ENCODE measurements around the gene RAB28. TPM values are rescaled to one million over a fixed set of nuclear protein-coding genes. Genes with fewer than 3 reads are reported as not detected.

RAB28 gene
- total RNA-seq, 6 donors from 2014 or later = 7.3 to 19.5 (median 16.6) TPM

DNA sequence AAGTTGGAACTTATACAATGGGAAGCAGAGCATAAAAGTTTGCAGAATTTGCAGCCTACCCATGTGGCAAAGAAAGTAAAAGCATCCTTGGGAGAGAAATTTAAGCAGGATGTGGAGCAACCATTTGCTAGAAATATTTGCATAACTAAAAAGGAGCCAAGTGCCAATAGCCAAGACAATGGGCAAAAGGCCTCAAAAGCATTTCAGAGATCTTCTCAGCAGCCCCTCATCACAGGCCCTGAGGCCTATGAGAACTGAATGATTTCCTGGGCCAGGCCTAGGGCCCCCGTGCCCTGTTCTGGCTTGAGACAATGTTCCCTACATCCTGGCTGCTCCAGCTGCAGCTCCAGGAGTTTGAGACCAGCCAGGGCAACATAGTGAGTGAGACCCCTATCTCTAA, 25.3 kb upstream of the RAB28 start:
- no peak for TF ChIP-seq EP300 (IDR thresholded peaks at IDR 0.05)
- TF ChIP-seq POLR2A (IDR thresholded peaks at IDR 0.05) = no peak
- TF ChIP-seq, protein P1, sequence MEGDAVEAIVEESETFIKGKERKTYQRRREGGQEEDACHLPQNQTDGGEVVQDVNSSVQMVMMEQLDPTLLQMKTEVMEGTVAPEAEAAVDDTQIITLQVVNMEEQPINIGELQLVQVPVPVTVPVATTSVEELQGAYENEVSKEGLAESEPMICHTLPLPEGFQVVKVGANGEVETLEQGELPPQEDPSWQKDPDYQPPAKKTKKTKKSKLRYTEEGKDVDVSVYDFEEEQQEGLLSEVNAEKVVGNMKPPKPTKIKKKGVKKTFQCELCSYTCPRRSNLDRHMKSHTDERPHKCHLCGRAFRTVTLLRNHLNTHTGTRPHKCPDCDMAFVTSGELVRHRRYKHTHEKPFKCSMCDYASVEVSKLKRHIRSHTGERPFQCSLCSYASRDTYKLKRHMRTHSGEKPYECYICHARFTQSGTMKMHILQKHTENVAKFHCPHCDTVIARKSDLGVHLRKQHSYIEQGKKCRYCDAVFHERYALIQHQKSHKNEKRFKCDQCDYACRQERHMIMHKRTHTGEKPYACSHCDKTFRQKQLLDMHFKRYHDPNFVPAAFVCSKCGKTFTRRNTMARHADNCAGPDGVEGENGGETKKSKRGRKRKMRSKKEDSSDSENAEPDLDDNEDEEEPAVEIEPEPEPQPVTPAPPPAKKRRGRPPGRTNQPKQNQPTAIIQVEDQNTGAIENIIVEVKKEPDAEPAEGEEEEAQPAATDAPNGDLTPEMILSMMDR (IDR thresholded peaks at IDR 0.05) = no peak
- no peak for TF ChIP-seq POLR2AphosphoS5 (IDR thresholded peaks at IDR 0.05)
- Histone ChIP-seq H3K36me3 (no peaks in the 10 kb centered on the region), H3K4me3 (no peak overlapping the region), H3K27ac (no peak overlapping the region), H3K27me3 (no peaks in the 10 kb centered on the region), H3K9me3 (no peaks in the 10 kb centered on the region), H3K4me1 (no peaks in the 10 kb centered on the region)
- ATAC-seq (ENCODE audit: low FRiP score in 2 of 2) = no peak
- no peak for DNase-seq
- 44 to 92% methylated on average over 1 of the region's 1 CpG for WGBS, 2 donors

DNA sequence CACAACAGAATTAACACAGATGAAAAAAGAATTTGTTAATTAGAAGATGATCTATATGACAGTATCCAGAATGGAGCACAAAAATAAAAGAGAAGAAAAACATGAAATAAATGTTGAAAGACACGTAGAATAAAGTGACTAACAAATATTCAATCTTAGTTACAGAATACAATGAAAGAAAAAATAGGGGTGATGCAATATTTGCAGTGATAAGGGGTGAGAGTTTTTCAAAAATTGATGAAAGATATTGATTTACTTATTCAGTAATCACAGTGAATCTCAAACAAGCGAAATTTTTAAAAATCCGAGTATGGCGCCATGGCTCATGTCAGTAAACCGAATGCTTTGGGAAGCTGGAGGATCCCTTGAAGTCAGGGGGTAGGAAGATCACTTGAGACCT, 20.2 kb upstream of the RAB28 start:
- DNase-seq (no peak), ATAC-seq (ENCODE audit: low FRiP score in 2 of 2) (no peak)
- Histone ChIP-seq H3K4me1 (no peaks in the 10 kb centered on the region), H3K27me3 (no peaks in the 10 kb centered on the region), H3K9me3 (no peaks in the 10 kb centered on the region), H3K27ac (no peak overlapping the region), H3K36me3 (no peaks in the 10 kb centered on the region), H3K4me3 (no peak overlapping the region)
- WGBS, 2 donors = 94 to 98% methylated on average over 5 of the region's 5 CpGs
- TF ChIP-seq EP300 (IDR thresholded peaks at IDR 0.05) (no peak), POLR2A (IDR thresholded peaks at IDR 0.05) (no peak), POLR2AphosphoS5 (IDR thresholded peaks at IDR 0.05) (no peak)
- TF ChIP-seq, protein P1 (IDR thresholded peaks at IDR 0.05) = no peak

DNA sequence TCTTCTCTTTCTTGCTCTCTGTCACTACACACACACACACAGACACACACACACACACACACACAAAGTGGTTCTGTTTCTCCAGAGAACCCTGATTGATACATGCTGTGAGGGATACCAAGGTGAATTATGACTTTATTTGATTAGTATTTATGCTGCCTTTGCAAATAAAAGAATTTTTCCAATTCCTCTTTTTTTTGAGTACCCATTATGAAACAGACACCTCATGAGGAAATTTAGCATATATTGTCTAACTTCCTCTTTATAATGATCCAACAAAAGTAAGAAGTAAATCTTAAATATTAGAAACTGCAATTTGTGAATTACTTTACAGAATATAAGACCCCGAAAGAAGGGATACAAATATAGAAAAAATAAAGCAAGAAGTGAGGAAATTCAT, 14.3 kb upstream of the RAB28 start:
- Histone ChIP-seq H3K9me3 (no peaks in the 10 kb centered on the region), H3K4me1 (no peaks in the 10 kb centered on the region), H3K4me3 (no peak overlapping the region), H3K27me3 (no peaks in the 10 kb centered on the region), H3K27ac (no peak overlapping the region), H3K36me3 (no peaks in the 10 kb centered on the region)
- no peak for TF ChIP-seq POLR2A (IDR thresholded peaks at IDR 0.05)
- TF ChIP-seq, protein P1 (IDR thresholded peaks at IDR 0.05) = no peak
- TF ChIP-seq POLR2AphosphoS5 (IDR thresholded peaks at IDR 0.05) = no peak
- TF ChIP-seq EP300 (IDR thresholded peaks at IDR 0.05) = no peak
- DNase-seq (no peak), ATAC-seq (ENCODE audit: low FRiP score in 2 of 2) (no peak)
- WGBS, 2 donors = 88 to 89% methylated on average over 1 of the region's 1 CpG

DNA sequence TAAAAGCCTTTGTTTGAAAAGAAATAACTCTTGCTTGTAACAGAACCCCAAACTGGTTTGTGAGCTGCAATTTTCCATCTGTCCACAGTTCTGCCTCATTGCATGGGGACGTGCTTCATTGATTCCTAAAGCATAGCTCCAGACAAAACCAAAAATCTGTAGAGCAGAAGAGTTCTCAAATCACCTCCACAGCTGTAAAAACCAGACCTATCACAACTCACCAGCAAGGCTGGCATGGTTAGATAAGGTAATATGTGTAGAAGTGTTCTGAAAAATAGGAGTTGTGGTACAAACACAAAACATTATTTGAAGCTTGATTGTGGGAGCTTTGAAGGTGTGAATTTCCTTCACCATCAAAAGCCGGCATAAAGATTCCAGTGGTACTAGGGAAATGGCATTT, 12.5 kb upstream of the RAB28 start:
- ATAC-seq (ENCODE audit: low FRiP score in 2 of 2) = no peak
- H3K36me3 ChIP-seq = no peaks in the 10 kb centered on the region
- H3K27me3 ChIP-seq = no peaks in the 10 kb centered on the region
- TF ChIP-seq, protein P1 (IDR thresholded peaks at IDR 0.05) = no peak
- TF ChIP-seq EP300 (IDR thresholded peaks at IDR 0.05) (no peak), POLR2AphosphoS5 (IDR thresholded peaks at IDR 0.05) (no peak), POLR2A (IDR thresholded peaks at IDR 0.05) (no peak)
- no peak overlapping the region for H3K4me3 ChIP-seq
- WGBS, 2 donors = 67 to 71% methylated on average over 2 of the region's 2 CpGs
- no peaks in the 10 kb centered on the region for H3K9me3 ChIP-seq
- DNase-seq = no peak
- H3K27ac ChIP-seq = no peak overlapping the region
- H3K4me1 ChIP-seq = no peaks in the 10 kb centered on the region

DNA sequence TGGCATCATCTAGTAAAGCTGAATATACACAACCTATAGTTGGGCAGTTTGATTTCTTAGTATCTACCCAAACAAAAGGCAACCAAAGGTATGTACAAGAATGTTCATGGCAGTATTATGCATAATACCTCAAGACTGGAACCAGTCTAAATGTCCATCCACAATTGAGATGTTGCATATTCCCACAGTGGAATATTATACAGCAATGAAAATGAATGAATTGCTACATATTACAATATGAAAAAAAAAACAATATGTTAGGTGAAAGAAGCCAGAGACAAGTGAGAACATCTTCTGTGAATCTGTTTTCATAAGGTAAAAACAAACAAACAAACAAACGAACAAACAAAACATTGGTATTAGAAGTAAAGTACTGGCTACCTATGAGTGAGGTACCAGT, 11.6 kb upstream of the RAB28 start:
- no peaks in the 10 kb centered on the region for H3K9me3 ChIP-seq

More for the DNA sequence above, 11.6 kb upstream of the RAB28 start:
- DNase-seq (no peak), ATAC-seq (ENCODE audit: low FRiP score in 2 of 2) (no peak)
- H3K4me1 ChIP-seq = no peaks in the 10 kb centered on the region
- H3K27me3 ChIP-seq = no peaks in the 10 kb centered on the region
- H3K27ac ChIP-seq = no peak overlapping the region
- H3K36me3 ChIP-seq = no peaks in the 10 kb centered on the region
- no peak overlapping the region for H3K4me3 ChIP-seq
- WGBS, 2 donors = 88 to 92% methylated on average over 1 of the region's 1 CpG
- TF ChIP-seq, protein P1 (IDR thresholded peaks at IDR 0.05) = no peak
- TF ChIP-seq EP300 (IDR thresholded peaks at IDR 0.05) = no peak
- TF ChIP-seq POLR2AphosphoS5 (IDR thresholded peaks at IDR 0.05) = no peak

Data from upper lobe of left lung (tissue), 6 donors.